Osteoblast (primary cell): Measurements from ENCODE around the gene MS4A6E. TPM values are rescaled to one million over a fixed set of nuclear protein-coding genes. Genes with fewer than 3 reads are reported as not detected.

Experiments used
- DNase-seq: peaks from one replicate; pipeline ENCODE4 v3.0.0; 2011; ENCODE audit warnings: low spot score, mixed read lengths; ENCODE audit not compliant: insufficient read length; ENCODE audit errors: missing footprints
- H2AFZ ChIP-seq: 2 replicates; pipeline ENCODE4 v1.6.0; 2011; ENCODE audit warnings: mild to moderate bottlenecking, low read length
- H3K27ac ChIP-seq: 2 replicates; pipeline ENCODE4 v1.5.1; 2011; ENCODE audit warnings: mild to moderate bottlenecking, low read depth, low read length, moderate library complexity
- H3K27me3 ChIP-seq: 2 replicates; pipeline ENCODE4 v1.6.0; 2012; ENCODE audit warnings: mild to moderate bottlenecking, control low read depth, inconsistent platforms, low read length, moderate library complexity; ENCODE audit not compliant: insufficient read depth
- H3K36me3 ChIP-seq: 2 replicates; pipeline ENCODE4 v1.5.1; 2011; ENCODE audit warnings: mild to moderate bottlenecking, low read length, control low read depth, moderate library complexity; ENCODE audit not compliant: insufficient read depth
- H3K4me1 ChIP-seq: 2 replicates; pipeline ENCODE4 v1.5.1; 2011; ENCODE audit warnings: mild to moderate bottlenecking, low read length, control low read depth, moderate library complexity; ENCODE audit not compliant: insufficient read depth
- H3K4me2 ChIP-seq: 2 replicates; pipeline ENCODE4 v1.6.0; 2011; ENCODE audit warnings: mild to moderate bottlenecking, low read length; ENCODE audit not compliant: insufficient read depth
- H3K4me3 ChIP-seq: fragments of 200-600 bp; sonication (generic); 3 replicates; pipeline ENCODE4 v1.5.1; 2012; ENCODE audit warnings: mild to moderate bottlenecking, low read length, inconsistent platforms; ENCODE audit not compliant: insufficient read depth
- H3K79me2 ChIP-seq: 2 replicates; pipeline ENCODE4 v1.6.0; 2012; ENCODE audit warnings: mild to moderate bottlenecking, low read length, control low read depth, inconsistent platforms; ENCODE audit not compliant: insufficient read depth
- H3K9me3 ChIP-seq: 2 replicates; pipeline ENCODE4 v1.5.1; 2011; ENCODE audit warnings: low read depth, low read length, control low read depth
- H4K20me1 ChIP-seq: 2 replicates; pipeline ENCODE4 v1.6.0; 2012; ENCODE audit warnings: mild to moderate bottlenecking, low read length, control low read depth; ENCODE audit not compliant: insufficient read depth
- total RNA-seq: library from RNA; depleted of rRNA; stranded (reverse); fragments of >200 nt; gene quantifications from 2 replicates; pipeline ENCODE4 v1.2.3, GENCODE V29; 2012
- TF ChIP-seq, protein P1 (sequence below): IDR thresholded peaks from 2 replicates; pipeline ENCODE4 v1.5.1; 2011; ENCODE audit warnings: mild to moderate bottlenecking, low read depth, low read length, moderate library complexity; ENCODE audit errors: extremely low read depth

Gene MS4A6E
- total RNA-seq, 1 donor: not detected

DNA sequence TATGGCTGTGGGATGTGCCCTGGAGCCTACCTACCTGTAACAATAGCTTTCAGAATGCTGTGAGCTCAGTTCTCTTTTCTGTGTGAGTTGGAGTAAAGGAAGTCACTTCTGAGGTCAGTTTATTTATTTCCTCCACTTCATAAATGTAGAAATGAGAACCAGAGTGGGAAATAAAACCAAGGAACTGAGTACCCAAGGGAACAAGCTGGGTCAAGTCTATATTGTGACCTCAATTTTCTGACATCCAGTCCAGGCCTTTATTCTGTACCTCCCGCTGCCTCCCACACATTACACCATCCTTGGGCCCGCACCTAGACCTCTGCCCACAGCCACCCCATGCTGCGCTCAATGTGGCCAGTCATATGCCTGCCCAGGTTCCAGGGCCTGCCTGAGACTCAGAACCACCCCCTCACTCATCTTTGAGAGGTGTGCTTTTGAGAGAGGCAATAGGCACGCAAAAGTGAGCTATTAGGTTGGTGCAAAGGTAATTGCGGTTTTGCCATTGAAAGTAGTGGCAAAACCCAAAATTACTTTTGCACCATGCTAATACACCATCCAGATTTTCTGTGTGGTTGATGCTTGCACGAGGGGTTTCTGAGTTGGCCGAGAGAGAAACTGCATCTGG lies 9.8 kb downstream of the MS4A6E start:
- Histone ChIP-seq H4K20me1 (no peaks in the 10 kb centered on the region), H3K79me2 (no peaks in the 10 kb centered on the region), H3K9me3 (no peaks in the 10 kb centered on the region), H2AFZ (no peak overlapping the region), H3K4me3 (no peak overlapping the region), H3K36me3 (no peaks in the 10 kb centered on the region), H3K4me1 (no peaks in the 10 kb centered on the region), H3K4me2 (no peak overlapping the region), H3K27me3 (no peaks in the 10 kb centered on the region), H3K27ac (no peak overlapping the region)
- TF ChIP-seq, protein P1, sequence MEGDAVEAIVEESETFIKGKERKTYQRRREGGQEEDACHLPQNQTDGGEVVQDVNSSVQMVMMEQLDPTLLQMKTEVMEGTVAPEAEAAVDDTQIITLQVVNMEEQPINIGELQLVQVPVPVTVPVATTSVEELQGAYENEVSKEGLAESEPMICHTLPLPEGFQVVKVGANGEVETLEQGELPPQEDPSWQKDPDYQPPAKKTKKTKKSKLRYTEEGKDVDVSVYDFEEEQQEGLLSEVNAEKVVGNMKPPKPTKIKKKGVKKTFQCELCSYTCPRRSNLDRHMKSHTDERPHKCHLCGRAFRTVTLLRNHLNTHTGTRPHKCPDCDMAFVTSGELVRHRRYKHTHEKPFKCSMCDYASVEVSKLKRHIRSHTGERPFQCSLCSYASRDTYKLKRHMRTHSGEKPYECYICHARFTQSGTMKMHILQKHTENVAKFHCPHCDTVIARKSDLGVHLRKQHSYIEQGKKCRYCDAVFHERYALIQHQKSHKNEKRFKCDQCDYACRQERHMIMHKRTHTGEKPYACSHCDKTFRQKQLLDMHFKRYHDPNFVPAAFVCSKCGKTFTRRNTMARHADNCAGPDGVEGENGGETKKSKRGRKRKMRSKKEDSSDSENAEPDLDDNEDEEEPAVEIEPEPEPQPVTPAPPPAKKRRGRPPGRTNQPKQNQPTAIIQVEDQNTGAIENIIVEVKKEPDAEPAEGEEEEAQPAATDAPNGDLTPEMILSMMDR: no peak
- no peak for DNase-seq

- Histone ChIP-seq H3K36me3 (no peaks in the 10 kb centered on the region), H2AFZ (no peak overlapping the region), H3K9me3 (no peaks in the 10 kb centered on the region), H3K4me1 (no peaks in the 10 kb centered on the region), H3K4me2 (no peak overlapping the region), H3K27ac (no peak overlapping the region), H3K27me3 (no peaks in the 10 kb centered on the region), H3K4me3 (no peak overlapping the region), H4K20me1 (no peaks in the 10 kb centered on the region), H3K79me2 (no peaks in the 10 kb centered on the region)
- no peak for DNase-seq
- TF ChIP-seq, protein P1: no peak
These were observed 11.0 kb downstream of the MS4A6E start for GRCh38 chr11:60338053-60338452.

DNA sequence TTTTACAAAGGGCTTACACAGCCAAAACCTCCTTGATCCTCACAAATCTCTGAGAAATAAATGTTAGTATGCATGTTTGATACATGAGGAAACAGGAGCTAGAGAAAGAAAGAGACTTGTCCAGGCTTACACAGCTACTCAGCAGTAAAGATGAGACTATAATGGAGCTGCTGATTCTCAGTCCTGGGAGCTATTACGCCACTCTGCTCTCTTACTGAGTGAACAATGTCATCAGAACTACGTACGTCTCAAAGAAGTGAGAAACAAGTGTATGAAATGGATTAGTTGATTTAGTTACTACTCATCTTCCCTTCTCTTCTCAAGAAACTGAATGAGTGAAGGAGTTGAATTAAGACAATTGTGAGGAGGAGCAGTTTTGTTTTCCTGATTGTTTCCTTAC lies 12.3 kb downstream of the MS4A6E start:
- Histone ChIP-seq H3K4me1 (no peaks in the 10 kb centered on the region), H3K27me3 (no peaks in the 10 kb centered on the region), H3K4me2 (no peak overlapping the region), H4K20me1 (no peaks in the 10 kb centered on the region), H3K36me3 (no peaks in the 10 kb centered on the region), H2AFZ (no peak overlapping the region), H3K4me3 (no peak overlapping the region), H3K27ac (no peak overlapping the region), H3K79me2 (no peaks in the 10 kb centered on the region), H3K9me3 (no peaks in the 10 kb centered on the region)
- TF ChIP-seq, protein P1: no peak
- no peak for DNase-seq

- no peak overlapping the region for H3K4me3 ChIP-seq
- no peak for DNase-seq
- no peak overlapping the region for H3K27ac ChIP-seq
- H2AFZ ChIP-seq: no peak overlapping the region
- H3K4me1 ChIP-seq: no peaks in the 10 kb centered on the region
- H3K36me3 ChIP-seq: no peaks in the 10 kb centered on the region
- H3K27me3 ChIP-seq: no peaks in the 10 kb centered on the region
- no peaks in the 10 kb centered on the region for H3K9me3 ChIP-seq
- H4K20me1 ChIP-seq: no peaks in the 10 kb centered on the region
- H3K79me2 ChIP-seq: no peaks in the 10 kb centered on the region
- TF ChIP-seq, protein P1: peak; percentile 47
- H3K4me2 ChIP-seq: no peak overlapping the region
These were observed 16.1 kb downstream of the MS4A6E start for GRCh38 chr11:60343094-60343704.
